IPS-18c (cell line): ENCODE data around the gene COX5B.
"Not testable (repeated sequence)": the region's sequence is repeated elsewhere in the genome, so short reads cannot be mapped to it uniquely, and the experiment has no call there.

Experiments used
- H3K4me3 ChIP-seq: 2 replicates; pipeline ENCODE4 v1.7.0; 2013; ENCODE audit warnings: low read depth, mild to moderate bottlenecking, low read length, moderate library complexity; ENCODE audit not compliant: insufficient read depth
- H3K9me3 ChIP-seq: one replicate; pipeline ENCODE4 v1.6.1; 2013; ENCODE audit warnings: mild to moderate bottlenecking, low read length, moderate library complexity; ENCODE audit not compliant: control insufficient read depth, insufficient read depth

The COX5B gene

GRCh38 chr2:97645695-97646629 is at the start of gene COX5B:
COX5B (plus strand) TSS chr2:97646062; CDS start chr2:97646087, 25 bp downstream.
- H3K4me3 ChIP-seq = peak within 1 kb of the TSS; percentile 99

GRCh38 chr2:97596180-97596579 is 49.7 kb upstream of the COX5B start:
- not testable (repeated sequence) for H3K9me3 ChIP-seq, H3K4me3 ChIP-seq

More at GRCh38 chr2:97645695-97646629, at the start of gene COX5B:
- H3K9me3 ChIP-seq = peaks cover 2% of the 10 kb centered on the region

- H3K4me3 ChIP-seq, H3K9me3 ChIP-seq: not testable (repeated sequence)
These were observed 44.3 kb upstream of the COX5B start for GRCh38 chr2:97601537-97601936.

- H3K4me3 ChIP-seq, H3K9me3 ChIP-seq: not testable (repeated sequence)
These were observed 40.8 kb upstream of the COX5B start for GRCh38 chr2:97605109-97605508.

GRCh38 chr2:97605524-97606339 is 40.1 kb upstream of the COX5B start:
- H3K9me3 ChIP-seq, H3K4me3 ChIP-seq: not testable (repeated sequence)

- H3K4me3 ChIP-seq, H3K9me3 ChIP-seq: not testable (repeated sequence)
These were observed 37.1 kb upstream of the COX5B start for GRCh38 chr2:97608745-97609144.

GRCh38 chr2:97611895-97612294 is 34.0 kb upstream of the COX5B start:
- not testable (repeated sequence) for H3K4me3 ChIP-seq, H3K9me3 ChIP-seq

GRCh38 chr2:97615746-97616145 is 30.1 kb upstream of the COX5B start:
- H3K9me3 ChIP-seq, H3K4me3 ChIP-seq: not testable (repeated sequence)

GRCh38 chr2:97617911-97618310 is 28.0 kb upstream of the COX5B start:
- no peak overlapping the region for H3K4me3 ChIP-seq

GRCh38 chr2:97618939-97619827 is 26.7 kb upstream of the COX5B start:
- H3K9me3 ChIP-seq, H3K4me3 ChIP-seq: not testable (repeated sequence)

More at GRCh38 chr2:97617911-97618310, 28.0 kb upstream of the COX5B start:
- H3K9me3 ChIP-seq = no peaks in the 10 kb centered on the region

- not testable (repeated sequence) for H3K9me3 ChIP-seq, H3K4me3 ChIP-seq
These were observed 25.4 kb upstream of the COX5B start for GRCh38 chr2:97620492-97620891.

- H3K4me3 ChIP-seq, H3K9me3 ChIP-seq: not testable (repeated sequence)
These were observed 22.9 kb upstream of the COX5B start for GRCh38 chr2:97622976-97623375.

GRCh38 chr2:97625354-97626048 is 20.4 kb upstream of the COX5B start:
- not testable (repeated sequence) for H3K9me3 ChIP-seq

GRCh38 chr2:97626049-97626430 is 19.8 kb upstream of the COX5B start:
- H3K9me3 ChIP-seq = not testable (repeated sequence)

More at GRCh38 chr2:97625354-97626048, 20.4 kb upstream of the COX5B start:
- H3K4me3 ChIP-seq = not testable (repeated sequence)

GRCh38 chr2:97644023-97644717 is 1.7 kb upstream of the COX5B start:
- H3K9me3 ChIP-seq = peaks cover 2% of the 10 kb centered on the region
- no peak overlapping the region for H3K4me3 ChIP-seq

More at GRCh38 chr2:97626049-97626430, 19.8 kb upstream of the COX5B start:
- not testable (repeated sequence) for H3K4me3 ChIP-seq

- H3K4me3 ChIP-seq = peak overlapping the region; percentile 99
- H3K9me3 ChIP-seq = peaks cover 2% of the 10 kb centered on the region
These were observed 659 bp upstream of the COX5B start for GRCh38 chr2:97645112-97645694.
